Peyer's patch (tissue), 4 donors: ENCODE data around the gene LHB.
A peak's percentile ranks its signal among the peaks of the same experiment; 100 is the strongest.

Experiments
- POLR2A ChIP-seq, 2 donors: fragments of 450-650 bp; IDR thresholded peaks; one replicate each; pipeline ENCODE4 v1.5.1; 2017; ENCODE audit warnings: antibody characterized with exemption in 2 of 2, mild to moderate bottlenecking in 2 of 2, moderate library complexity in 2 of 2
- TF ChIP-seq, protein P1 (sequence below), 6 experiments: fragments of 450-650 bp in 4 of 6; fragments of 200-600 bp in 2 of 6; sonication (generic) in 1 of 6; IDR thresholded peaks; one replicate each; pipeline ENCODE4 v1.5.1; 2017 to 2019; ENCODE audit warnings: antibody characterized with exemption in 6 of 6, mild to moderate bottlenecking in 3 of 6, moderate library complexity in 1 of 6

DNA sequence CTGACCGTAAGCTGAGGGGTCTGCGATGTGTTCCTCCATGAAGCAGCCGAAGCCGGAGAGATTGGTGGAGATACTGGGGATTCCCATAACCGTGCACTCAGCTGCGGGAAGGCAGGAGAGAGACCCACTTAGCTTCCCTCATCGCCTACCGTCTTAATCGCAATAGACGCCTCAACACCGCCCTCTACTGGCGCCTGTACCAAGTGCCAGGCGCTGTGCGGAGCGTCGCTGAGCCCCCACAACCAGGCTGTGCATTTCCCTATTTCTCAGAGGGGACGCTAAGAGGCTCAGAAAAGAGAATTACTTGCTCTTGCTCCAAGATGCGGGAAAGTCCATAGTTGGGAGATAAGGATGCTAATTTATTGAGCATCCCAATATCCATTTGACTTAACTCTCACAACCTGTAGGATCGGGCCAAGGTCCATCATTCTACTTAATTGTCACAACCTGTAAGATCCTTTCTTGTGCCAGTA is 45.9 kb downstream of the LHB start:
- no peak for TF ChIP-seq POLR2A (IDR thresholded peaks at IDR 0.05)
- TF ChIP-seq, protein P1, sequence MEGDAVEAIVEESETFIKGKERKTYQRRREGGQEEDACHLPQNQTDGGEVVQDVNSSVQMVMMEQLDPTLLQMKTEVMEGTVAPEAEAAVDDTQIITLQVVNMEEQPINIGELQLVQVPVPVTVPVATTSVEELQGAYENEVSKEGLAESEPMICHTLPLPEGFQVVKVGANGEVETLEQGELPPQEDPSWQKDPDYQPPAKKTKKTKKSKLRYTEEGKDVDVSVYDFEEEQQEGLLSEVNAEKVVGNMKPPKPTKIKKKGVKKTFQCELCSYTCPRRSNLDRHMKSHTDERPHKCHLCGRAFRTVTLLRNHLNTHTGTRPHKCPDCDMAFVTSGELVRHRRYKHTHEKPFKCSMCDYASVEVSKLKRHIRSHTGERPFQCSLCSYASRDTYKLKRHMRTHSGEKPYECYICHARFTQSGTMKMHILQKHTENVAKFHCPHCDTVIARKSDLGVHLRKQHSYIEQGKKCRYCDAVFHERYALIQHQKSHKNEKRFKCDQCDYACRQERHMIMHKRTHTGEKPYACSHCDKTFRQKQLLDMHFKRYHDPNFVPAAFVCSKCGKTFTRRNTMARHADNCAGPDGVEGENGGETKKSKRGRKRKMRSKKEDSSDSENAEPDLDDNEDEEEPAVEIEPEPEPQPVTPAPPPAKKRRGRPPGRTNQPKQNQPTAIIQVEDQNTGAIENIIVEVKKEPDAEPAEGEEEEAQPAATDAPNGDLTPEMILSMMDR (IDR thresholded peaks at IDR 0.05), result peak; percentile 78 to 93 (median 87)
